OCI-LY1 (cell line): ENCODE data around the gene SHROOM3.

ENCODE experiments used
- H2AFZ ChIP-seq: fragments of 200-600 bp; sonication (generic), shearing (Covaris generic); 2 replicates; pipeline ENCODE4 v1.6.0; 2014; ENCODE audit warnings: antibody characterized with exemption, mild to moderate bottlenecking, low read length
- H3F3A ChIP-seq: fragments of 200-600 bp; sonication (generic), shearing (Covaris generic); 2 replicates; pipeline ENCODE4 v1.6.0; 2014; ENCODE audit warnings: mild to moderate bottlenecking, antibody characterized with exemption, low read length, moderate library complexity; ENCODE audit not compliant: insufficient read depth
- H3K27ac ChIP-seq: fragments of 200-600 bp; sonication (generic); 2 replicates; pipeline ENCODE4 v1.5.1; 2014; ENCODE audit warnings: low read length, mixed run types, mild to moderate bottlenecking, low read depth; ENCODE audit not compliant: poor library complexity, severe bottlenecking
- H3K27me3 ChIP-seq: fragments of 200-600 bp; sonication (generic); 2 replicates; pipeline ENCODE4 v1.6.0; 2014; ENCODE audit warnings: antibody characterized with exemption, mild to moderate bottlenecking, low read length, moderate library complexity; ENCODE audit not compliant: insufficient read depth
- H3K36me3 ChIP-seq: fragments of 200-600 bp; sonication (generic); 2 replicates; pipeline ENCODE4 v1.6.1; 2014; ENCODE audit warnings: mild to moderate bottlenecking, antibody characterized with exemption, low read length, moderate library complexity, mixed read lengths; ENCODE audit not compliant: insufficient read depth
- H3K4me1 ChIP-seq: fragments of 200-600 bp; sonication (generic); 2 replicates; pipeline ENCODE4 v1.5.1; 2014; ENCODE audit warnings: mild to moderate bottlenecking, low read length, moderate library complexity; ENCODE audit not compliant: insufficient read depth, severe bottlenecking
- H3K4me2 ChIP-seq: fragments of 200-600 bp; sonication (generic), shearing (Covaris generic); 2 replicates; pipeline ENCODE4 v1.6.1; 2014; ENCODE audit warnings: low read length
- H3K4me3 ChIP-seq: fragments of 200-600 bp; sonication (generic); 2 replicates; pipeline ENCODE4 v1.5.1; 2014; ENCODE audit warnings: low read length, low read depth, mild to moderate bottlenecking, mixed read lengths; ENCODE audit not compliant: poor library complexity, severe bottlenecking
- H3K79me2 ChIP-seq: fragments of 200-600 bp; shearing (Covaris generic); 2 replicates; pipeline ENCODE4 v1.6.1; 2016; ENCODE audit warnings: mixed run types, low read length, mixed read lengths; ENCODE audit not compliant: insufficient read depth
- H3K9ac ChIP-seq: fragments of 200-600 bp; sonication (generic), shearing (Covaris generic); 2 replicates; pipeline ENCODE4 v1.6.1; 2014; ENCODE audit warnings: mild to moderate bottlenecking, low read length, mixed read lengths
- H3K9me2 ChIP-seq: fragments of 200-600 bp; sonication (generic), shearing (Covaris generic); 2 replicates; pipeline ENCODE4 v1.6.1; 2014; ENCODE audit warnings: low read depth, mild to moderate bottlenecking, low read length, mixed read lengths
- H3K9me3 ChIP-seq: fragments of 200-600 bp; shearing (Covaris generic); 2 replicates; pipeline ENCODE4 v1.6.1; 2014; ENCODE audit warnings: low read length, mixed read lengths
- H4K20me1 ChIP-seq: fragments of 200-600 bp; sonication (generic), shearing (Covaris generic); 2 replicates; pipeline ENCODE4 v1.6.0; 2016; ENCODE audit warnings: mild to moderate bottlenecking, low read length; ENCODE audit not compliant: insufficient read depth
- EZH2 ChIP-seq: fragments of 200-600 bp; sonication (generic), shearing (Covaris generic); IDR thresholded peaks from 2 replicates; pipeline ENCODE4 v1.8.0; 2017; ENCODE audit warnings: borderline replicate concordance, mixed run types, mild to moderate bottlenecking, antibody characterized with exemption, low read length, moderate library complexity, mixed read lengths
- TF ChIP-seq, protein P1 (sequence below): fragments of 200-600 bp; sonication (generic), shearing (Covaris generic); IDR thresholded peaks from 2 replicates; pipeline ENCODE4 v1.5.1; 2017; ENCODE audit warnings: mild to moderate bottlenecking, antibody characterized with exemption, low read length, moderate library complexity, mixed read lengths

SHROOM3 gene

DNA sequence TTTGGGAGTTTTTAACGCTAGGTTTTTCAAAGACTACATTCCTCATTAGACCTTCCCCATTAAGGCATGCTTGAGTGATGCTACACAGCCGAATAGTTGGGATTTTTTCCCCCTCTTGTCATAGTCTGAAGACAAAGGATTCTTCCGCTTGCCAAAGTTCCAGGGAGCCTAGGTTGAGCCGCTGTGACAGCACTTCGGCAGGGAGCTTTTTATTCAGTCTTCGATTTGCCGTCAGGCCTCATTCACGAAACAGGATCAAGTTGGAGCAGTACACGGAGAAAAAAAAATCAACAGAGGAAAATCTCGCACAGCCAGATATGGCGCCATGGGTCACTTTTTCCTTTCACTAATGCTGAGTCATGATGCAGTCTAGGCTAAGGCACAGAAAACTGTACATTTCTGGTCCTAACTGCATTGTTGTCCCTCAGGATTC, 24.3 kb downstream of the SHROOM3 start:
- H3K36me3 ChIP-seq, result no peaks in the 10 kb centered on the region
- no peak overlapping the region for H3K27ac ChIP-seq
- no peaks in the 10 kb centered on the region for H3K9me2 ChIP-seq
- H2AFZ ChIP-seq, result no peak overlapping the region
- no peaks in the 10 kb centered on the region for H4K20me1 ChIP-seq
- H3K79me2 ChIP-seq, result no peaks in the 10 kb centered on the region
- H3K9ac ChIP-seq, result no peak overlapping the region
- H3F3A ChIP-seq, result no peaks in the 10 kb centered on the region
- H3K4me1 ChIP-seq, result no peaks in the 10 kb centered on the region
- H3K9me3 ChIP-seq, result no peaks in the 10 kb centered on the region; the same call in 1 of the 2 replicates
- H3K27me3 ChIP-seq, result no peaks in the 10 kb centered on the region
- no peak overlapping the region for H3K4me2 ChIP-seq
- TF ChIP-seq, protein P1, sequence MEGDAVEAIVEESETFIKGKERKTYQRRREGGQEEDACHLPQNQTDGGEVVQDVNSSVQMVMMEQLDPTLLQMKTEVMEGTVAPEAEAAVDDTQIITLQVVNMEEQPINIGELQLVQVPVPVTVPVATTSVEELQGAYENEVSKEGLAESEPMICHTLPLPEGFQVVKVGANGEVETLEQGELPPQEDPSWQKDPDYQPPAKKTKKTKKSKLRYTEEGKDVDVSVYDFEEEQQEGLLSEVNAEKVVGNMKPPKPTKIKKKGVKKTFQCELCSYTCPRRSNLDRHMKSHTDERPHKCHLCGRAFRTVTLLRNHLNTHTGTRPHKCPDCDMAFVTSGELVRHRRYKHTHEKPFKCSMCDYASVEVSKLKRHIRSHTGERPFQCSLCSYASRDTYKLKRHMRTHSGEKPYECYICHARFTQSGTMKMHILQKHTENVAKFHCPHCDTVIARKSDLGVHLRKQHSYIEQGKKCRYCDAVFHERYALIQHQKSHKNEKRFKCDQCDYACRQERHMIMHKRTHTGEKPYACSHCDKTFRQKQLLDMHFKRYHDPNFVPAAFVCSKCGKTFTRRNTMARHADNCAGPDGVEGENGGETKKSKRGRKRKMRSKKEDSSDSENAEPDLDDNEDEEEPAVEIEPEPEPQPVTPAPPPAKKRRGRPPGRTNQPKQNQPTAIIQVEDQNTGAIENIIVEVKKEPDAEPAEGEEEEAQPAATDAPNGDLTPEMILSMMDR, result no peak
- no peak for TF ChIP-seq EZH2
- no peak overlapping the region for H3K4me3 ChIP-seq

GRCh38 chr4:76463568-76463967, 28.5 kb downstream of the SHROOM3 start:
- H3K27me3 ChIP-seq, result no peaks in the 10 kb centered on the region
- H3K4me2 ChIP-seq, result no peak overlapping the region
- H3K79me2 ChIP-seq, result no peaks in the 10 kb centered on the region
- H3K9me3 ChIP-seq, result no peaks in the 10 kb centered on the region; the same call in 1 of the 2 replicates
- H3F3A ChIP-seq, result no peaks in the 10 kb centered on the region
- H3K9me2 ChIP-seq, result no peaks in the 10 kb centered on the region
- H3K36me3 ChIP-seq, result no peaks in the 10 kb centered on the region
- no peak for TF ChIP-seq EZH2
- TF ChIP-seq, protein P1, result no peak
- H4K20me1 ChIP-seq, result no peaks in the 10 kb centered on the region
- H2AFZ ChIP-seq, result no peak overlapping the region
- no peak overlapping the region for H3K4me3 ChIP-seq
- no peaks in the 10 kb centered on the region for H3K4me1 ChIP-seq
- no peak overlapping the region for H3K9ac ChIP-seq
- H3K27ac ChIP-seq, result no peak overlapping the region

DNA sequence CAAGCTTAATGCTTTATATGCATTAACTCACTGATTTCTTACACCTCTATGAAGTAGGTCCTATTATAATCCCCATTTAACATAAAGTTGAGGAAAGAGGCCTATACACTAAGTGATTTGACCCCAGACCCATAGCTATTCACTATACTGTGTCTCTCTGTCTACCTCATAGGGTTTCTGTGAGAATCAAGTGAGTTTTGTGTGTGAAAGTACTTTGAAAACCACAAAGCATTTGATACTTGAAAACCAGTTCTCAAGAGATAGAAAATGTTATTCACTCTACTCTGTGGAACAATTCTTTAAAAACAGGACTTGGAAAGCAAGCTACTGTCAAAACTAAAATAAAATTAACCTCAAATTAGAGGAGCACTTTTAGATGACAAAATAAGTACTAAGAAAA, 35.0 kb downstream of the SHROOM3 start:
- Histone ChIP-seq H3K9ac (no peak overlapping the region), H3K4me2 (no peak overlapping the region), H3K27me3 (no peaks in the 10 kb centered on the region), H3K4me3 (no peak overlapping the region), H3K4me1 (no peaks in the 10 kb centered on the region), H3K79me2 (no peaks in the 10 kb centered on the region), H3K36me3 (no peaks in the 10 kb centered on the region), H3K9me3 (no peaks in the 10 kb centered on the region), H3F3A (no peaks in the 10 kb centered on the region), H3K27ac (no peak overlapping the region), H4K20me1 (no peaks in the 10 kb centered on the region), H3K9me2 (no peaks in the 10 kb centered on the region), H2AFZ (no peak overlapping the region)
- TF ChIP-seq, protein P1, result no peak
- TF ChIP-seq EZH2, result no peak
